Stimulated activated CD4-positive, alpha-beta T cell treated with anti-CD3 and anti-CD28 coated beads, Interleukin-2, amount 100 ng/mL, for 48 hours (primary cell): ENCODE results near the gene MAP9.
"Not testable (repeated sequence)": the region's sequence is repeated elsewhere in the genome, so short reads cannot be mapped to it uniquely, and the experiment has no call there.

Source experiments
- DNase-seq, 2 donors: peaks; one replicate each; pipeline ENCODE4 v3.0.0-alpha.2; 2020

Gene MAP9

GRCh38 chr4:155339999-155340398 lies 36.8 kb downstream of the MAP9 start:
- DNase-seq: no peak

- no peak for DNase-seq
Observed at GRCh38 chr4:155339588-155339987, 37.2 kb downstream of the MAP9 start.

GRCh38 chr4:155338196-155338595 lies 38.6 kb downstream of the MAP9 start:
- no peak for DNase-seq

GRCh38 chr4:155336242-155336641 lies 40.5 kb downstream of the MAP9 start:
- DNase-seq: no peak

GRCh38 chr4:155331478-155331877 lies 45.3 kb downstream of the MAP9 start:
- no peak for DNase-seq

GRCh38 chr4:155322782-155323181 lies 54.0 kb downstream of the MAP9 start:
- no peak for DNase-seq

- no peak for DNase-seq
Observed at GRCh38 chr4:155321006-155321405, 55.8 kb downstream of the MAP9 start.

GRCh38 chr4:155319516-155319915 lies 57.2 kb downstream of the MAP9 start:
- DNase-seq: no peak

- DNase-seq: not testable (repeated sequence)
Observed at GRCh38 chr4:155312027-155312426, 64.7 kb downstream of the MAP9 start.

GRCh38 chr4:155307731-155308277 lies 69.0 kb downstream of the MAP9 start:
- DNase-seq: no peak

- no peak for DNase-seq
Observed at GRCh38 chr4:155305619-155306018, 71.1 kb downstream of the MAP9 start.

GRCh38 chr4:155304375-155304774 lies 72.4 kb downstream of the MAP9 start:
- no peak for DNase-seq

- no peak for DNase-seq
Observed at GRCh38 chr4:155299103-155299502, 77.7 kb downstream of the MAP9 start.
